H1 (cell line): Measurements from ENCODE around the gene TMEM116. TPM values are rescaled to one million over a fixed set of nuclear protein-coding genes. Genes with fewer than 3 reads are reported as not detected.

ENCODE experiments used
- TEAD4 ChIP-seq: IDR thresholded peaks from 2 replicates; pipeline ENCODE4 v1.6.1; 2012; ENCODE audit warnings: low read depth, low read length, inconsistent platforms, mixed read lengths
- polyA plus RNA-seq, 7 experiments: library from polyadenylated mRNA; depleted of rRNA in 3 of 7; stranded (reverse) in 5 of 7; unstranded in 2 of 7; fragments of >200 nt in 5 of 7; fragments of 200-250 nt in 2 of 7; gene quantifications; 1 replicate in 5 of 7; 2 replicates in 1 of 7; 4 replicates in 1 of 7; pipeline versions ENCODE4 v1.2.1 to v1.2.3, GENCODE V29; 2011 to 2013; ENCODE audit warnings: missing spikeins in 2 of 7, mixed read lengths in 2 of 7
- total RNA-seq: library from RNA; stranded (reverse); fragmentation: NEBNext Ultra II Directional; extraction: Animal tissue kit (Norgen Biotek cat#: 25700); gene quantifications from 2 replicates; pipeline ENCODE4 v1.2.1, GENCODE V29; 2021

Gene TMEM116
- total and polyA plus RNA-seq, 2 of the 8 experiments (the other 6 are each of a cell fraction or from before 2014, with no cell fraction given): 8.1 to 25.2 TPM

GRCh38 chr12:112018571-112019237 lies 5.7 kb upstream of the TMEM116 start (continued):
- no peak for TF ChIP-seq TEAD4
